Stomach (tissue), 9 donors: Measurements from ENCODE around the gene CSNK1G1. TPM values are rescaled to one million over a fixed set of nuclear protein-coding genes. Genes with fewer than 3 reads are reported as not detected.

ENCODE experiments used
- DNase-seq, 2 donors: peaks; one replicate each; pipeline versions ENCODE4 v3.0.0 to v3.0.0-alpha.2; 2013 to 2019
- H3K27ac ChIP-seq, 5 donors: fragments of 200-600 bp in 4 of 5; sonication (generic) in 4 of 5; one replicate each; pipeline ENCODE4 v1.5.1; 2013 to 2019; ENCODE audit warnings: mild to moderate bottlenecking in 1 of 5, moderate library complexity in 1 of 5
- H3K27me3 ChIP-seq, 3 donors: fragments of 200-600 bp; sonication (generic); one replicate each; pipeline ENCODE4 v1.5.1; 2017 to 2019; ENCODE audit warnings: mixed run types in 1 of 3
- H3K36me3 ChIP-seq, 4 donors: fragments of 200-600 bp; sonication (generic); 1 replicate in 3 of 4; 2 replicates in 1 of 4; pipeline ENCODE4 v1.5.1; 2016 to 2019
- H3K4me1 ChIP-seq, 4 donors: fragments of 200-600 bp; sonication (generic); one replicate each; pipeline ENCODE4 v1.5.1; 2016 to 2019
- H3K4me3 ChIP-seq, 4 donors: fragments of 200-600 bp; sonication (generic) in 3 of 4; one replicate each; pipeline ENCODE4 v1.5.1; 2016 to 2019; ENCODE audit warnings: mild to moderate bottlenecking in 1 of 4
- H3K9me3 ChIP-seq, 4 donors: fragments of 200-600 bp; sonication (generic); one replicate each; pipeline ENCODE4 v1.5.1; 2016 to 2019
- EP300 ChIP-seq: sonication (generic); formaldehyde crosslinking; IDR thresholded peaks from one replicate; pipeline ENCODE4 v1.6.1; 2017; ENCODE audit warnings: antibody characterized with exemption
- POLR2A ChIP-seq, 4 donors: fragments of 450-650 bp; IDR thresholded peaks; one replicate each; pipeline ENCODE4 v1.6.1; 2016; ENCODE audit warnings: antibody characterized with exemption in 4 of 4, control low read depth in 2 of 4, mild to moderate bottlenecking in 1 of 4, moderate library complexity in 1 of 4
- POLR2AphosphoS5 ChIP-seq, 3 donors: sonication (generic); formaldehyde crosslinking; IDR thresholded peaks; one replicate each; pipeline ENCODE4 v1.6.1; 2016; ENCODE audit warnings: antibody characterized with exemption in 3 of 3
- WGBS, 5 donors: extraction: QIAGEN DNeasy Blood & Tissue Kit in 3 of 5; methylation state at CpG; one replicate each; pipeline versions ENCODE4 v1.1.5 to v1.1.7; 2013 to 2018; 5-methylcytosine and 5-hydroxymethylcytosine counted together
- intact Hi-C: fragments of 100-400 bp; cut with DNase I; formaldehyde crosslinking; loops from one replicate; pipeline ENCODE4 v1.15.1; 2023; ENCODE audit warnings: low total_unique reads
- polyA plus RNA-seq, 3 donors: library from polyadenylated mRNA; stranded (reverse); fragments of 200-250 nt; gene quantifications; one replicate each; pipeline ENCODE4 v1.2.3, GENCODE V29; 2013
- total RNA-seq, 5 donors: library from RNA; depleted of rRNA; stranded (reverse); fragments of >200 nt; gene quantifications; one replicate each; pipeline versions ENCODE4 v1.1.0 to v1.2.3, GENCODE V29; 2014 to 2016
- TF ChIP-seq, protein P1 (sequence below), 7 experiments: fragments of 450-650 bp in 4 of 7; fragments of 200-600 bp in 3 of 7; sonication (generic) in 3 of 7; IDR thresholded peaks; one replicate each; pipeline ENCODE4 v1.5.1; 2016 to 2019; ENCODE audit warnings: antibody characterized with exemption in 7 of 7, control low read depth in 2 of 7, mild to moderate bottlenecking in 1 of 7
- donor health status: healthy with polysubstance abuse.
- donor health status: Bipolar disorder and iron deficiency.
- donor health status: healthy.

Gene CSNK1G1
- total and polyA plus RNA-seq, 8 donors: 2.4 to 63.1 (median 5.4) TPM

DNA sequence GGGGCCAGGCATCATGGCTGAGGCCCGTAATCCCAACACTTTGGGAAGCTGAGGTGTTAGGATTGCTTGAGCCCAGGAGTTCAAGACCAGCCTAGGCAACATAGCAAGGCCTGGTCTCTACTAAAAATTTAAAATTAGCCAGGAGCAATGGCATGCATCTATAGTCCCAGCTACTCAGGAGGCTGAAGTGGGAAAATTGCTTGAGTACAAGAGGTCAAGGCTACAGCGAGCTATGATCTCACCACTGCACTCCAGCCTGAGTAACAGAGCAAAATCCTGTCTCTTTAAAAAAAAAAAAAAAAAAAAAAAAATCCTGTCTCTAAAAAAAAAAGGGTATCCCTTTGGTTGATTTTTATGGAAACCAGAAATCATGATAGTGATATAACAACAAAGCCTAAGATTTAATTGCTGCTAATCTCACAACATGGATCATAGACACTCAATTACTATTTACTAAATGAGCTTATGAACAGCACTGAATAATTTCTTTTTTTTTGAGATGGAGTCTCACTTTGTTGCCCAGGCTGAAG, 13.2 kb upstream of the CSNK1G1 start:
- no peak for TF ChIP-seq POLR2A (IDR thresholded peaks at IDR 0.05)
- TF ChIP-seq, protein P1, sequence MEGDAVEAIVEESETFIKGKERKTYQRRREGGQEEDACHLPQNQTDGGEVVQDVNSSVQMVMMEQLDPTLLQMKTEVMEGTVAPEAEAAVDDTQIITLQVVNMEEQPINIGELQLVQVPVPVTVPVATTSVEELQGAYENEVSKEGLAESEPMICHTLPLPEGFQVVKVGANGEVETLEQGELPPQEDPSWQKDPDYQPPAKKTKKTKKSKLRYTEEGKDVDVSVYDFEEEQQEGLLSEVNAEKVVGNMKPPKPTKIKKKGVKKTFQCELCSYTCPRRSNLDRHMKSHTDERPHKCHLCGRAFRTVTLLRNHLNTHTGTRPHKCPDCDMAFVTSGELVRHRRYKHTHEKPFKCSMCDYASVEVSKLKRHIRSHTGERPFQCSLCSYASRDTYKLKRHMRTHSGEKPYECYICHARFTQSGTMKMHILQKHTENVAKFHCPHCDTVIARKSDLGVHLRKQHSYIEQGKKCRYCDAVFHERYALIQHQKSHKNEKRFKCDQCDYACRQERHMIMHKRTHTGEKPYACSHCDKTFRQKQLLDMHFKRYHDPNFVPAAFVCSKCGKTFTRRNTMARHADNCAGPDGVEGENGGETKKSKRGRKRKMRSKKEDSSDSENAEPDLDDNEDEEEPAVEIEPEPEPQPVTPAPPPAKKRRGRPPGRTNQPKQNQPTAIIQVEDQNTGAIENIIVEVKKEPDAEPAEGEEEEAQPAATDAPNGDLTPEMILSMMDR (IDR thresholded peaks at IDR 0.05): no peak
- no peak for TF ChIP-seq POLR2AphosphoS5 (IDR thresholded peaks at IDR 0.05)
- no peak for TF ChIP-seq EP300
- 87 to 100% (median 91%) methylated on average over 2 of the region's 2 CpGs for WGBS, 5 donors
- intact Hi-C loops: no loop called here

DNA sequence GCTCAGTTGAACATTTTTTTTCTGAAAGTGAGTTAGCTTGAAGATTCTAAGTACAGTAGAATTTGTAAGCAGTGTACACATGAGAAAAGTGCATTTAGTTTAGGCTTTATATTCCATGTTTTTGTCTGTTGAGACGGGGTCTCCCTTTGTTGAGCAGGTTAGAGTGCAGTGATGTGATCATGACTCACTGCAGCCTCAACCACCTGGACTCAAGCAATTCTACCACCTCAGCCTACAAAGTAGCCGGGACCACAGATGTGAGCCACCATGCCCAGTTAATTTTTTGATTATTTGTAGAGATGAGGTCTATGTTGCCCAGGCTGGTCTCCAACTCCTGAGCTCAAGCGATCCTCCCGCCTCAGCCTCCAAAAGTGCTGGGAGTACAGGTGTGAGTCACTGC, 5.3 kb upstream of the CSNK1G1 start:
- intact Hi-C loops: no loop called here
- no peaks in the 10 kb centered on the region for H3K9me3 ChIP-seq
- H3K36me3 ChIP-seq: no peaks in the 10 kb centered on the region
- WGBS, 5 donors: 92 to 100% (median 96%) methylated on average over 4 of the region's 4 CpGs
- no peaks in the 10 kb centered on the region for H3K27me3 ChIP-seq
- H3K4me3 ChIP-seq: no peak overlapping the region
- DNase-seq: no peak
- peaks cover 5 to 9% (median 8%) of the 10 kb centered on the region in 4 donors for H3K4me1 ChIP-seq
- no peak overlapping the region for H3K27ac ChIP-seq
- TF ChIP-seq, protein P1 (IDR thresholded peaks at IDR 0.05): no peak
- no peak for TF ChIP-seq EP300
- TF ChIP-seq POLR2A (IDR thresholded peaks at IDR 0.05): no peak
- TF ChIP-seq POLR2AphosphoS5 (IDR thresholded peaks at IDR 0.05): no peak

More for the DNA sequence above, 13.2 kb upstream of the CSNK1G1 start:
- Histone ChIP-seq H3K9me3 (no peaks in the 10 kb centered on the region), H3K4me3 (no peak overlapping the region), H3K27ac (no peak overlapping the region), H3K36me3 (no peaks in the 10 kb centered on the region), H3K4me1 (no peaks in the 10 kb centered on the region), H3K27me3 (no peaks in the 10 kb centered on the region)
- no peak for DNase-seq

DNA sequence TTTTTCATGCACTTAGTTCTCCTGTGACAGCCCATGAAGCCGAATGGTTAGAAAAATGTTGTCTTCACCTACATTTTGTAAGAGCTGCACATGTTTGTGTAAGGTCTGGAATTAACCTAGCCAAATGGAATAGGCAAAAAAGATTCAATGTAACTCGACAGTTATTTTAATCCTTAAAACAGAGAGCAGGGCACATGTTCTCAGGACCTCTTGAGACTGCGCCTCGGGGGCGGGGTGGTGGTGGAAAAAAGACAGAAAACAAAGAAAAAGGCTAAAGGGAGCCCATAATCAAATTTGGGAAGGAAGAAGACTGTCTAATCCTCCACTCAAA, 702 bp upstream of the CSNK1G1 start:
- peaks cover 11 to 31% (median 19%) of the 10 kb centered on the region in 4 donors for H3K4me1 ChIP-seq
- H3K36me3 ChIP-seq: no peaks in the 10 kb centered on the region
- no peaks in the 10 kb centered on the region for H3K27me3 ChIP-seq
- intact Hi-C loops: loop anchor here (10.0 kb wide), 1 partner anchor 142 kb away; no protein-coding TSS in a partner anchor
- H3K4me3 ChIP-seq: peak overlapping the region; percentile 95 to 99 (median 98)
- H3K27ac ChIP-seq: peak overlapping the region in 4 of 5 donors; percentile 69 to 91 (median 83)
- TF ChIP-seq, protein P1 (IDR thresholded peaks at IDR 0.05): no peak
- no peak for TF ChIP-seq POLR2AphosphoS5 (IDR thresholded peaks at IDR 0.05)
- no peak for TF ChIP-seq EP300
- DNase-seq: no peak
- H3K9me3 ChIP-seq: no peaks in the 10 kb centered on the region
- WGBS, 5 donors: 26 to 42% (median 34%) methylated on average over 5 of the region's 5 CpGs

DNA sequence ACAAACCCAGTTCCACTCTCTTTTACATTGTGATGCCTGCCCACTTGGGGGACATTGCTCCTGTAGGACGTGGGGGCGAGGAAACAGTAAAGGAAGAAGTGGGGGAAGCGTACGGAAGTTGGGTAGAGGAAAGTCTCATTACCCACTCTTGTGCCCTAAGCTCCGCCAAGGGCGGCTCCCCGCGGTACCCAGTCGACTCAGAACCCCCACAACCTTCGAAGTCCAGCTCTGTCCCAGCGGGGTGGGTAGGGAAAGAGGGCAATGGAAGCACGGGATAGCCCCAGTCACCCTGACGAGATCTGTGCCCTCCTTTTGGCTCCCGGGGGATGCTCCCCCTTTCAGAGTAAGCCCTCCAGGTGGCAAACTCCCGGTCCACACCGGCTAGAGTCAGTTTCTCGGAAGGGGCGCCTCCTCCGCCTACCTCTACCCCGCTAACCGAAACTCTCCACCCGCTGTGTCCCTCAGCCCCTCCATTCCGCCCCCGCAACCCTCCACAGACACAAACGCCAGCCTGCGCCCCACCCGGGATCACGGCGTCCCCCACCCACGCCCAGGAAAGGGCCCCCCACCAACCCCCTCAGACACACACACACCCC, 527 bp downstream of the CSNK1G1 start:
- Histone ChIP-seq H3K4me3 (peak overlapping the region; percentile 95 to 99 (median 98)), H3K4me1 (peaks cover 11 to 39% (median 22%) of the 10 kb centered on the region in 4 donors), H3K9me3 (no peaks in the 10 kb centered on the region), H3K27me3 (no peaks in the 10 kb centered on the region), H3K27ac (peak overlapping the region; percentile 69 to 91 (median 82)), H3K36me3 (no peaks in the 10 kb centered on the region)
- peak in 1 of 2 donors; percentile 68 for DNase-seq
- intact Hi-C loops: loop anchor here (10.0 kb wide), 1 partner anchor 141 kb away; no protein-coding TSS in a partner anchor
- TF ChIP-seq POLR2A (IDR thresholded peaks at IDR 0.05): no peak
- no peak for TF ChIP-seq EP300
- no peak for TF ChIP-seq POLR2AphosphoS5 (IDR thresholded peaks at IDR 0.05)
- TF ChIP-seq, protein P1 (IDR thresholded peaks at IDR 0.05): no peak
- WGBS, 5 donors: 0% methylated on average over 10 to 30 of the region's 30 CpGs
